HUES64 (cell line): ENCODE results near the gene RAB11FIP3.
"Not testable (repeated sequence)": the region's sequence is repeated elsewhere in the genome, so short reads cannot be mapped to it uniquely, and the experiment has no call there.

Experiments used
- H3K27ac ChIP-seq: 2 replicates; pipeline ENCODE4 v1.7.0; 2013; ENCODE audit warnings: low read depth, low read length, inconsistent platforms
- H3K27me3 ChIP-seq: 2 replicates; pipeline ENCODE4 v1.6.1; 2013; ENCODE audit warnings: mild to moderate bottlenecking, low read length; ENCODE audit not compliant: insufficient read depth
- H3K36me3 ChIP-seq: 2 replicates; pipeline ENCODE4 v1.6.1; 2013; ENCODE audit warnings: mild to moderate bottlenecking, low read length; ENCODE audit not compliant: insufficient read depth
- H3K4me1 ChIP-seq: 2 replicates; pipeline ENCODE4 v1.6.1; 2013; ENCODE audit warnings: mild to moderate bottlenecking, low read length, moderate library complexity; ENCODE audit not compliant: insufficient read depth
- H3K4me3 ChIP-seq: 2 replicates; pipeline ENCODE4 v1.5.1; 2013; ENCODE audit warnings: mild to moderate bottlenecking, low read length, moderate library complexity
- H3K9ac ChIP-seq: 2 replicates; pipeline ENCODE4 v1.6.1; 2013; ENCODE audit warnings: mild to moderate bottlenecking, low read depth, low read length
- H3K9me3 ChIP-seq: 2 replicates; pipeline ENCODE4 v1.6.1; 2013; ENCODE audit warnings: low read depth, low read length; ENCODE audit not compliant: insufficient read depth
- WGBS: fragments of 150-250, 120-280 bp; methylation state at CpG from one replicate; pipeline ENCODE4 v1.1.7; 2013; ENCODE audit warnings: missing lambda C conversion rate; 5-methylcytosine and 5-hydroxymethylcytosine counted together

RAB11FIP3 gene

DNA sequence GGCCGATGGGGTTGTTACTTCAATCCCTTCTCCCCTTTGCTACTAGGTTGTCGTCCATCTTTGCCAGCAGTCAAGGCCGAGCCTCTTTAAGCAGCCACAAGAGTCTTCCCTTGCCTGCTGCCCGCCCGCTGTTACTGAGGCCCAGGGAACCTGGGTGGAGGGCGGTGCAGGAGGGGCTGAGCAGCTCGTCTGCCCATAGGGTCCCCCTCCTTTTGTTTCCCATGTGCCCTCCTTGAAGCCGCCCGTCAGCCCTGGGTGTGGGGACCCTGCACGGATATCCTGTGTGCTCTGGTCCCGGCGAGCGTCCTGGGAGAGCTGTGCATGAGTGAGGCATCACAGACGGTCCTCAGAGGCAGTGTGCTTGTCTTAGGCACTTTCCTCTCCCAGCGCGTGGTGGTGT lies 64.2 kb downstream of the RAB11FIP3 start:
- no peak overlapping the region for H3K9ac ChIP-seq
- no peaks in the 10 kb centered on the region for H3K27me3 ChIP-seq
- H3K36me3 ChIP-seq: peaks cover 13% of the 10 kb centered on the region
- no peaks in the 10 kb centered on the region for H3K9me3 ChIP-seq
- H3K27ac ChIP-seq: no peak overlapping the region
- WGBS: 94% methylated on average over 16 of the region's 16 CpGs
- H3K4me1 ChIP-seq: peaks cover 17% of the 10 kb centered on the region; the same call in 1 of the 2 replicates
- no peak overlapping the region for H3K4me3 ChIP-seq

DNA sequence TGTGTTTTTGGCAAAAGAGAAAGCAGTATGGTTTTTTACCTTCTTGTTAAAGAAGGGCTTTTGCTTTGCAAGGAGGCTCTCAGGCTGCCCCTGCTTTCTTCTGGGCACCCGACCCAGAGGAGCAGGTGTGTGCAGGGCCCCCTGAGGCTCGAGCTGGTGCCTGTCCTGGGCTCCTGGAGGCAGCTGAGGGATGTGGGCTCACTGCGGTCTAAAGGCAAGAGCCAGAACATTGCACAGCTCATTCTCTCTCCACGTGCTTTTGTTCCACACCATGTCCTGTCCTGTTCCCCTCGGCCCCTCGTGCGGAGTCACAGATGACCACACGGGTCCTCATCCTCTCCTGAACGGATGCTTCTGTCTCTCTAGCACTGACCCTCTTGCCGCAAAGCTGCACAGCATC lies 65.3 kb downstream of the RAB11FIP3 start:
- 81% methylated on average over 10 of the region's 10 CpGs for WGBS
- H3K27ac ChIP-seq: no peak overlapping the region; the same call in 1 of the 2 replicates
- no peak overlapping the region for H3K4me3 ChIP-seq

DNA sequence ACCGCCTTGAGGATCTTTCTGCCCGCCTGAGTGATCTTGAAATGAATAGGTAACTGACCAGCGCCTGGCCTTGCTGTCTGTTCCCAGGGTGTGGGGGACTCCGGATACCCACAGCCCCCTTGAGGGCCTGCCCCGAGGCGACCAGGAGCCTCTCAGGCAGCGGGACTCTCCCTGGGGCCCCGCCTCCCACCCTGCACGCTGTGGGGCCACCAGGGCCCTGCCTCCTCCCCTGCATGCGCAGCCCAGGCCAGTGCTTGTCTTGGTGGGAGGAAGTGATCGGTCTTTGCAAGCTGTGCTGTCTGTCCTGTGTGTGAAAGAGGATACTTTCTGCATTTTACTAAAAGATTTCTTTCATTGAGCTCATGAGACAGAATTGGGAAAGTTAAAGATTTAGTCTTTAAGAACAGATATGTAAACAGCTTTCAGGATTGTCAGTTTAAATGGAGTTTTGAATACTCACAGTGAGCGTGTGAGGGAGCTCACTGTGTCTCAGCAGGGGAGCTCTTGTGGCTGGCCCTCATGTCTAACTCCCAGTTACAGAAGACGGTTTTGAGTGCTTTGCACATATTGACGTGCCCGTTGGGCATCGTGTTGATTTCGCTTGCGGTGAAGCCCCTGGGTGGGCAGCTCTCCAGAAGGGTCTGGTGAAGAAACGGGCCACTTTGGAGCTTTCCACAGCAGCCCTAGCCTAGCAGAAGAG lies 65.9 kb downstream of the RAB11FIP3 start:
- 40% methylated on average over 19 of the region's 19 CpGs for WGBS
- no peak overlapping the region; the same call in 1 of the 2 replicates for H3K9ac ChIP-seq
- no peaks in the 10 kb centered on the region for H3K9me3 ChIP-seq
- H3K36me3 ChIP-seq: peaks cover 13% of the 10 kb centered on the region
- no peak overlapping the region for H3K4me3 ChIP-seq
- H3K27me3 ChIP-seq: no peaks in the 10 kb centered on the region
- peaks cover 14% of the 10 kb centered on the region; the same call in 1 of the 2 replicates for H3K4me1 ChIP-seq
- H3K27ac ChIP-seq: no peak overlapping the region; the same call in 1 of the 2 replicates

More for the DNA sequence above, 65.3 kb downstream of the RAB11FIP3 start:
- Histone ChIP-seq H3K9ac (no peak overlapping the region; the same call in 1 of the 2 replicates), H3K4me1 (peaks cover 14% of the 10 kb centered on the region; the same call in 1 of the 2 replicates), H3K9me3 (no peaks in the 10 kb centered on the region), H3K27me3 (no peaks in the 10 kb centered on the region), H3K36me3 (peaks cover 13% of the 10 kb centered on the region)

DNA sequence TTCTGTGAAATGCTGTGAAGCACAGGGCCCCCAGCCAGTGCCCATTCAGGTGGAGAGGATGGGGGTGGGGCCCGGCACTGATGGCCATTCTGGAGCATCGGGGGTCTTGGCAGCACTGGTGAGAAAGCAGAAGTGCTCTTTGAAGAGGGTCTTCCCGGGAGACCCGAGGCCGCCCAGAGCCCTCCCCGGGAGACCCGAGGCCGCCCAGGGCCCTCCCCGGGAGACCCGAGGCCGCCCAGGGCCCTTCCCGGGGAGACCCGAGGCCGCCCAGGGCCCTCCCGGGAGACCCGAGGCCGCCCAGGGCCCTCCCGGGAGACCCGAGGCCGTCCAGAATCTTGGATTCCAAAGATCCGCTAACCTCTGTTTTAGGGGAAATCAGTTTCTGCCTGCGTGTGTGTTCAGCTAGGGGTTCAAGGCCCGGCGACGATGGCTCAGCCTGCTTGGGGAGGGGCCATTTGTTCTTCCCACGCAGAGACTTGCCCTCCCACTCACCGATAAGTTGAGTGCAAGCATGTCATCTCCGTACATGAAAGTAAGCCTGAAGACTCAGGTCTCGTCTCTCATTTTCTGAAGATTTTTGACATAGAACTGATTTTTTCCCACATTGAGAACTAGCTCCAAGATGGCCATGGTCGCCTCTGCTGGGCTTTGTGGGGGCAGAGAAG lies 66.9 kb downstream of the RAB11FIP3 start:
- Histone ChIP-seq H3K27me3 (no peaks in the 10 kb centered on the region), H3K27ac (no peak overlapping the region; the same call in 1 of the 2 replicates), H3K9ac (no peak overlapping the region), H3K4me1 (peaks cover 14% of the 10 kb centered on the region; the same call in 1 of the 2 replicates), H3K4me3 (no peak overlapping the region), H3K9me3 (no peaks in the 10 kb centered on the region), H3K36me3 (peaks cover 13% of the 10 kb centered on the region)
- WGBS: 93% methylated on average over 30 of the region's 30 CpGs

DNA sequence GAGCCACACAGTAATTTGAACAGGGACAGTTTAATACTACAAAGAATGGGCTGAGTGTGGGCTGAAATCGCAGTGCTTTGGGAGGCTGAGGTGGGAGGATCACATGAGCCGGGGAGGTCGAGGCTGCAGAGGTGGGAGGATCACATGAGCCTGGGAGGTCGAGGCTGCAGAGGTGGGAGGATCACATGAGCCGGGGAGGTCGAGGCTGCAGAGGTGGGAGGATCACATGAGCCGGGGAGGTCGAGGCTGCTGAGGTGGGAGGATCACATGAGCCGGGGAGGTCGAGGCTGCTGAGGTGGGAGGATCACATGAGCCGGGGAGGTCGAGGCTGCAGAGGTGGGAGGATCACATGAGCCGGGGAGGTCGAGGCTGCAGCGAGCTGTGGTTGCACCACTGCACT lies 69.2 kb downstream of the RAB11FIP3 start:
- H3K9ac ChIP-seq, H3K9me3 ChIP-seq, H3K4me3 ChIP-seq, H3K27ac ChIP-seq, H3K27me3 ChIP-seq: not testable (repeated sequence)
- Histone ChIP-seq H3K36me3 (peaks cover 12% of the 10 kb centered on the region; the same call in 1 of the 2 replicates), H3K4me1 (peaks cover 14% of the 10 kb centered on the region; the same call in 1 of the 2 replicates)
- 87% methylated on average over 15 of the region's 15 CpGs for WGBS

DNA sequence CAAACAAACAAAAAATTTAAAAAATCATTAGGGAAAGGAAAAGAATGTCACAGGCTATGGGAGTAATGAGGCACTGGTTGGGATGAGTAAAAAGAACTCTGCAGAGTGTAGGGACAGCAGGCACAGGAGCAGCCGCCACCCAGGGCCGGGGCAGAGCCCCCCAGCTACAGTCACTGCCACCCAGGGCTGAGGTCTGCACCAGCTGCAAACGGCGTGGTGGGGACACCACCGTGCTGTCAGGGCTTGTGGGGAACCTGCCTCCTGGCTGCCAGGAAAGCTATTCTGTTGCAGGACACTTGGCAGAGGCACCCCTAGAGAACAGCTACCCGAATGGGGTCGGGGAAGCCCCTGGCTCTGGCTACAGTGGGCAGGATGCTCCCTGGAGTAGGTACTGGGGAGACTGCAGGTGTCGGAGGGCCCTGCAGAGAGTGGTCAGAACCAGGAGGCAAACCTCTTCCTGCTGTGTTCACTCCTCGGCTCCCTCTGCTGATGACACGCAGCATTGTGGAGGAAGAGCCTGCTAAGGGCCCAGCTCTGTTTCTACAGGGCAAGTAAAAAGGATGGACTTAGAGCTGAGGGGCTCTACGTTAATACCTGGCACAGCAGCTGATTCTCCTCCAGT lies 69.8 kb downstream of the RAB11FIP3 start:
- no peak overlapping the region for H3K9ac ChIP-seq
- peaks cover 14% of the 10 kb centered on the region; the same call in 1 of the 2 replicates for H3K4me1 ChIP-seq
- H3K36me3 ChIP-seq: peaks cover 11% of the 10 kb centered on the region; the same call in 1 of the 2 replicates
- 74% methylated on average over 11 of the region's 11 CpGs for WGBS
- H3K4me3 ChIP-seq: no peak overlapping the region
- H3K9me3 ChIP-seq: no peaks in the 10 kb centered on the region
- no peaks in the 10 kb centered on the region for H3K27me3 ChIP-seq
- no peak overlapping the region for H3K27ac ChIP-seq

DNA sequence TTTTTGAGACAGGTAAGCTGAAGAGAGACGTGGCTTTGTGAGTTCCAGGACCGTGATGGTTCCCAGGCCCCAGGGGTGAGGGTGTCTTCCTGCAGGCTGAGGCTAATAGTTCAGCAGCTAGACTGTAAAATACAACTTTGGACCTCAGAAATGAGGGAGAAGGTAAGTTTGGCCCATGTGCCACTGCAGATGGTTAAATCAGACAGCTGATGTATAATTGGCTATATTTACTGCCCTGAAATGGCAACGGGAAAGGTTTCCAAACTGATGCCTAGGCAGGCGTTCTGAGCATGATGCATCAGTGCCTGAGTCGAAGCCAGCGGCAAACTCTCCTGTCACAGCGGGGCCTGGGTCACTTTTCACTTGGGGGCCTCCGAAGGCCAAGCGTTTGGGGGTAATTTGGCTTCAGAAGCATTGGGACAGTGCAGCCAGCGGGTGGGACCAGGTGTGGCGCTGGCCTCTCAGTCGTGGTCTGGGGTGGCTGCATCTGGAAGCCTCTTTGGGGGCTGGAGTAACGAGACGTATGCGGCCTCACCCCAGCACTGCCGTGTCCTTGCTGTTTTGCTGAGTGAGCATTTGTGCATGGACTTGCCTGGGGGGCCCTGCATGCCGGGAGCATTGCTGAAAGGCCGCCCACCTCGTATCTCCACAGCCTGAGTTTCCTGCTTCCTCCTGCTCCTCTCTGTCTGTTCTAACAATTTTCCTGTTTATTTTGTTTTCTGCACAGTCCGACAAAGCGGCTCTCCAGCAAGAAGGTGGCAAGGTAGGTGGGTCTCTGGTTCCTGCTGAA lies 70.8 kb downstream of the RAB11FIP3 start:
- Histone ChIP-seq H3K4me1 (peaks cover 6% of the 10 kb centered on the region; the same call in 1 of the 2 replicates), H3K36me3 (peaks cover 8% of the 10 kb centered on the region; the same call in 1 of the 2 replicates), H3K9ac (no peak overlapping the region), H3K27me3 (no peaks in the 10 kb centered on the region), H3K9me3 (no peaks in the 10 kb centered on the region), H3K4me3 (no peak overlapping the region), H3K27ac (no peak overlapping the region)
- WGBS: 91% methylated on average over 21 of the region's 21 CpGs

DNA sequence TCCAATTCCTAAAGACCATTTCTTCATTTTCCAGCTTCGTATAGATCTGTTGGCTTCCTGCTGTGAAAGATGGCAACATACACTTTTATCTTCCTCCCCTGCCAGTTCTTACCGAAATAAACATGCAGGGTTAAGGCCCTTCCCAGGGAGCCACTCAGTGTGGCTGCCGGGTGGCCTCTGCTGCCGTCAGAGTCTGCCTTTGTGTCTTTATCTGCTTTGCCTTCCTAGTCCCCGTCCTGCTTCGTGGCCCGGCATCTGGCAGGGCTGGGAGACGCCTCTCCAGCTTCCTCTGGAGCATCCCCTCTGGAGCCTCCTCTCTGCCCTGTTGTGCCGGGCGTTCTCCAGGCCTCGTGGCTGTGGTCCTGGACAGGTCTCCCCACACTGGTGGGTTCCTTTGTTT lies 71.8 kb downstream of the RAB11FIP3 start:
- H3K27ac ChIP-seq: 0 out of 2 replicates have a peak overlapping the region, but pooled peaks have one; percentile 18
- H3K27me3 ChIP-seq: no peaks in the 10 kb centered on the region
- no peak overlapping the region; the same call in 1 of the 2 replicates for H3K9ac ChIP-seq
- H3K36me3 ChIP-seq: peaks cover 8% of the 10 kb centered on the region; the same call in 1 of the 2 replicates
- 88% methylated on average over 11 of the region's 11 CpGs for WGBS
- no peaks in the 10 kb centered on the region for H3K9me3 ChIP-seq
- no peaks in the 10 kb centered on the region for H3K4me1 ChIP-seq
- H3K4me3 ChIP-seq: no peak overlapping the region

DNA sequence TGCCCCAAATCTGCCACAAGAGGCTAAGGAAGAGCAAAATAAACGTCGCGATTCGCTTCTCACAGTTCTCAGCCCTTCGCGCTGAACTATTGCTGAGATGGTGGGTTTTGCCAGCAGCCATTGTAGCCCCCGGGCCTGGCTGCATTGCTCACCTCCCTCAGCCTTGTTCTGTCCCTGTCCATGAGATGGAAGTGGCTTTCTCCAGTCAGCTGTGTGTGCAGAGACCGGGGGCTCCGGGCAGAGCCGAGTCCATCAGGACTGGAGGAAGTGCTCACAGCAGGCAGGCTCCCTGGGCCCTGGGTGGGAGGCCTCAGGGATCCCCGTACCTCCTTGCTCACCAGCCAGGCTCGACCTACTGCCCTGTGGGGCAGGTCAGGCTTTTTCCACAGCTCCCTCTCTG lies 74.5 kb downstream of the RAB11FIP3 start:
- H3K27ac ChIP-seq: no peak overlapping the region
- 0 out of 2 replicates have a peak, but pooled peaks cover 8% of the 10 kb centered on the region for H3K36me3 ChIP-seq
- 94% methylated on average over 12 of the region's 12 CpGs for WGBS
- H3K27me3 ChIP-seq: no peaks in the 10 kb centered on the region
- H3K4me1 ChIP-seq: no peaks in the 10 kb centered on the region
- no peaks in the 10 kb centered on the region for H3K9me3 ChIP-seq
- no peak overlapping the region for H3K9ac ChIP-seq
- no peak overlapping the region for H3K4me3 ChIP-seq

DNA sequence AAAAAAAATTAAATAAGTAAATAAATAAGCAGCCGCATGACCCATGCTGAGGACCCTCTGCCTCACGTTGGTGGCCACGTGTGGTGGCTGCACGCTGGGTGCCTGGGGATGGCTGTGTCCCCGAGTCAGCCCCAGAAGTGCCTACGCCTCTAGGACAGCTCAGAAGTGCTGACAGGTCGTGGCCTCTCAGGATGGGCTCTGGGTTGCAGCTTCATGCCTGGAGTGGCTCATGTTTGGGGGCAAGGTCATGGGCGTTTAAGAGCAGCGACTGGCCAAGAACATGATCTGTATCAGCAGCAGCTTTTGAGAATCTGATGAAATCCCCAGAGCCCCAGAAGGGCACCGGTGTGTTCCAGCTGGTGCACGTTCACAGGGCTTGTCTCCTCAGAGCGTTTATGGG lies 75.3 kb downstream of the RAB11FIP3 start:
- Histone ChIP-seq H3K27ac (no peak overlapping the region), H3K9ac (no peak overlapping the region), H3K9me3 (no peaks in the 10 kb centered on the region), H3K4me1 (no peaks in the 10 kb centered on the region), H3K4me3 (no peak overlapping the region), H3K27me3 (no peaks in the 10 kb centered on the region), H3K36me3 (0 out of 2 replicates have a peak, but pooled peaks cover 8% of the 10 kb centered on the region)
- WGBS: 94% methylated on average over 12 of the region's 12 CpGs
